ENCODE data around the gene TMPRSS2. TPM values are rescaled to one million over a fixed set of nuclear protein-coding genes. Genes with fewer than 3 reads are reported as not detected.

The TMPRSS2 gene
- total RNA-seq, 1 donor from 2014 or later = not detected

GRCh38 chr21:41497788-41498187 is 10.2 kb downstream of the TMPRSS2 start:
- H3K36me3 ChIP-seq = no peaks in the 10 kb centered on the region
- peaks cover 96% of the 10 kb centered on the region for H3K27me3 ChIP-seq (ENCODE audit: low read depth)
- no peak for DNase-seq
- H3K27ac ChIP-seq (replicated peaks) = no peak overlapping the region
- intact Hi-C loops (cut with micrococcal nuclease) = no loop called here
- no peaks in the 10 kb centered on the region for H3K9me3 ChIP-seq (replicated peaks)
- no peaks in the 10 kb centered on the region for H3K4me1 ChIP-seq
- H3K4me3 ChIP-seq = no peak overlapping the region
- no peak for TF ChIP-seq CTCF (IDR thresholded peaks at IDR 0.05; ENCODE audit: borderline replicate concordance)

- no peak overlapping the region for H3K4me3 ChIP-seq
- H3K27me3 ChIP-seq (ENCODE audit: low read depth) = peaks cover 96% of the 10 kb centered on the region
- intact Hi-C loops (cut with micrococcal nuclease) = no loop called here
- H3K27ac ChIP-seq (replicated peaks) = no peak overlapping the region
- H3K36me3 ChIP-seq = no peaks in the 10 kb centered on the region
- no peak for DNase-seq
- no peaks in the 10 kb centered on the region for H3K4me1 ChIP-seq
- TF ChIP-seq CTCF (IDR thresholded peaks at IDR 0.05; ENCODE audit: borderline replicate concordance) = no peak
- no peaks in the 10 kb centered on the region for H3K9me3 ChIP-seq (replicated peaks)
Observed at GRCh38 chr21:41497008-41497407, 10.9 kb downstream of the TMPRSS2 start.

- no peak for DNase-seq
- H3K4me3 ChIP-seq = no peak overlapping the region
- H3K36me3 ChIP-seq = no peaks in the 10 kb centered on the region
- H3K9me3 ChIP-seq (replicated peaks) = no peaks in the 10 kb centered on the region
- no peak overlapping the region for H3K27ac ChIP-seq (replicated peaks)
- TF ChIP-seq CTCF (IDR thresholded peaks at IDR 0.05; ENCODE audit: borderline replicate concordance) = no peak
- peaks cover 98% of the 10 kb centered on the region for H3K27me3 ChIP-seq (ENCODE audit: low read depth)
- H3K4me1 ChIP-seq = no peaks in the 10 kb centered on the region
- intact Hi-C loops (cut with micrococcal nuclease) = no loop called here
Observed at GRCh38 chr21:41494242-41494641, 13.7 kb downstream of the TMPRSS2 start.

GRCh38 chr21:41491412-41491811 is 16.5 kb downstream of the TMPRSS2 start:
- no peaks in the 10 kb centered on the region for H3K4me1 ChIP-seq
- no peaks in the 10 kb centered on the region for H3K9me3 ChIP-seq (replicated peaks)
- no peak for DNase-seq
- no peak overlapping the region for H3K4me3 ChIP-seq
- H3K27ac ChIP-seq (replicated peaks) = no peak overlapping the region
- H3K36me3 ChIP-seq = no peaks in the 10 kb centered on the region
- TF ChIP-seq CTCF (IDR thresholded peaks at IDR 0.05; ENCODE audit: borderline replicate concordance) = no peak
- intact Hi-C loops (cut with micrococcal nuclease) = no loop called here
- H3K27me3 ChIP-seq (ENCODE audit: low read depth) = peaks cover 86% of the 10 kb centered on the region

GRCh38 chr21:41490330-41490729 is 17.6 kb downstream of the TMPRSS2 start:
- no peak for TF ChIP-seq CTCF (IDR thresholded peaks at IDR 0.05; ENCODE audit: borderline replicate concordance)
- no peak for DNase-seq
- Histone ChIP-seq H3K27ac (replicated peaks) (no peak overlapping the region), H3K9me3 (replicated peaks) (no peaks in the 10 kb centered on the region), H3K4me3 (no peak overlapping the region), H3K4me1 (no peaks in the 10 kb centered on the region), H3K36me3 (no peaks in the 10 kb centered on the region), H3K27me3 (ENCODE audit: low read depth) (peaks cover 75% of the 10 kb centered on the region)
- intact Hi-C loops (cut with micrococcal nuclease) = no loop called here

- Histone ChIP-seq H3K36me3 (no peaks in the 10 kb centered on the region), H3K4me1 (no peaks in the 10 kb centered on the region), H3K9me3 (replicated peaks) (no peaks in the 10 kb centered on the region), H3K27ac (replicated peaks) (no peak overlapping the region), H3K4me3 (no peak overlapping the region), H3K27me3 (ENCODE audit: low read depth) (peaks cover 69% of the 10 kb centered on the region)
- no peak for TF ChIP-seq CTCF (IDR thresholded peaks at IDR 0.05; ENCODE audit: borderline replicate concordance)
- intact Hi-C loops (cut with micrococcal nuclease) = no loop called here
- no peak for DNase-seq
Observed at GRCh38 chr21:41489329-41489728, 18.6 kb downstream of the TMPRSS2 start.

Measured in left ventricle myocardium inferior (tissue), 1 donor.